ENCODE results near the gene KIAA0753.

- TF ChIP-seq CTCF (IDR thresholded peaks at IDR 0.05; ENCODE audit: control extremely low read depth in 1 of 3, insufficient read depth in 1 of 3, low read depth in 1 of 3, low read length in 3 of 3) (no peak), POLR2A (IDR thresholded peaks at IDR 0.05; ENCODE audit: control extremely low read depth in 1 of 2, low read depth in 2 of 2, low read length in 2 of 2) (no peak), SUZ12 (IDR thresholded peaks at IDR 0.05; ENCODE audit: low read length) (no peak), RAD21 (IDR thresholded peaks at IDR 0.05 in 1 of 2, conservative IDR thresholded peaks at IDR 0.05 in 1 of 2; ENCODE audit: low read depth in 2 of 2, low read length in 2 of 2) (no peak), JUND (IDR thresholded peaks at IDR 0.05; ENCODE audit: low read length) (no peak), POLR2AphosphoS5 (IDR thresholded peaks at IDR 0.05; ENCODE audit: low read depth, low read length) (no peak)
These were observed 13.9 kb downstream of the KIAA0753 start for GRCh38 chr17:6626616-6627015.
